HUES6 (cell line): Measurements from ENCODE around the gene CD300LF.

Experiments
- H3K27ac ChIP-seq: 2 replicates; pipeline ENCODE4 v1.7.0; 2013; ENCODE audit warnings: low read depth, mild to moderate bottlenecking, low read length, inconsistent platforms
- H3K27me3 ChIP-seq: 2 replicates; pipeline ENCODE4 v1.6.1; 2013; ENCODE audit warnings: low read length; ENCODE audit not compliant: control insufficient read depth, insufficient read depth
- H3K36me3 ChIP-seq: 2 replicates; pipeline ENCODE4 v1.6.1; 2013; ENCODE audit warnings: low read length; ENCODE audit not compliant: control insufficient read depth, insufficient read depth
- H3K4me1 ChIP-seq: 2 replicates; pipeline ENCODE4 v1.6.1; 2013; ENCODE audit warnings: low read length; ENCODE audit not compliant: control insufficient read depth, insufficient read depth
- H3K4me3 ChIP-seq: 2 replicates; pipeline ENCODE4 v1.5.1; 2013; ENCODE audit warnings: low read depth, low read length
- H3K9ac ChIP-seq: one replicate; pipeline ENCODE4 v1.6.1; 2013; ENCODE audit warnings: mild to moderate bottlenecking, low read length
- H3K9me3 ChIP-seq: 2 replicates; pipeline ENCODE4 v1.6.1; 2013; ENCODE audit warnings: low read depth, low read length; ENCODE audit not compliant: control insufficient read depth, insufficient read depth

The CD300LF gene

GRCh38 chr17:74745548-74746177 lies 32.9 kb upstream of the CD300LF start:
- Histone ChIP-seq H3K27ac (no peak overlapping the region), H3K4me1 (peaks cover 49% of the 10 kb centered on the region), H3K9me3 (no peaks in the 10 kb centered on the region)

DNA sequence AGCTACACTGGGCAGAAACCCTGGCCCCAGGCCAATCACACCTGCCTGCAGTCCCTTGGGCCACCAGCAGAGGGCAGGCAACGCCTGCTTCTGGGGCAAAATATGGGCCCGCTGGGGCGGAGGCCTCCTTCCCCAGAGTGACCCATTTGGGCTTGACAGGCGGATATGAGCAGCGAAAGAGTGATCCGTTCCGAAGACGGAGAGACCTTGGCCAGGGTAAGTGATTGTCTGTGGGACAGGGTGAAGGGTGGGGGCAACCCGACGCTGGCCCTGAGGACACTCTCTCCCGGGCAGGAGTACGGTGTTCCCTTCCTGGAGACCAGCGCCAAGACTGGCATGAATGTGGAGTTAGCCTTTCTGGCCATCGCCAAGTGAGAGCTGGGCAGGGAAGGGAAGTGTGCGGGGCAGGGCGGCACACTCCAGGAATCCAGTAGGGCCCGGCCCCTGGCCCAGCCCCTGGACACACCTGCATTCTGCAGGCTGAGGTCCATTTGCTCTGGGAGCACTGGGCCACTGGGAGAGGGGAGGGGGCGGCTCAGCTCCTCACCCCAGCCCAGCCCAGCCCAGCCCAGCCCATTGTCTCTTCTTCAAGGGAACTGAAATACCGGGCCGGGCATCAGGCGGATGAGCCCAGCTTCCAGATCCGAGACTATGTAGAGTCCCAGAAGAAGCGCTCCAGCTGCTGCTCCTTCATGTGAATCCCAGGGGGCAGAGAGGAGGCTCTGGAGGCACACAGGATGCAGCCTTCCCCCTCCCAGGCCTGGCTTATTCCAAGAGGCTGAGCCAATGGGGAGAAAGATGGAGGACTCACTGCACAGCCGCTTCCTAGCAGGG lies 32.2 kb upstream of the CD300LF start:
- Histone ChIP-seq H3K9ac (no peak overlapping the region), H3K27ac (no peak overlapping the region), H3K9me3 (no peaks in the 10 kb centered on the region), H3K27me3 (no peaks in the 10 kb centered on the region), H3K4me3 (peak overlapping the region; percentile 47), H3K36me3 (no peaks in the 10 kb centered on the region), H3K4me1 (peaks cover 43% of the 10 kb centered on the region)

More at GRCh38 chr17:74745548-74746177, 32.9 kb upstream of the CD300LF start:
- H3K36me3 ChIP-seq = no peaks in the 10 kb centered on the region
- H3K27me3 ChIP-seq = no peaks in the 10 kb centered on the region
- H3K9ac ChIP-seq = no peak overlapping the region
- H3K4me3 ChIP-seq = peak overlapping the region; percentile 47; the same call in 1 of the 2 replicates

- H3K4me3 ChIP-seq = no peak overlapping the region
- H3K9ac ChIP-seq = no peak overlapping the region
- no peak overlapping the region for H3K27ac ChIP-seq
Observed at GRCh38 chr17:74744349-74744713, 31.6 kb upstream of the CD300LF start.

GRCh38 chr17:74743755-74744154 lies 31.0 kb upstream of the CD300LF start:
- no peaks in the 10 kb centered on the region for H3K9me3 ChIP-seq
- H3K4me1 ChIP-seq = peaks cover 44% of the 10 kb centered on the region
- no peaks in the 10 kb centered on the region for H3K36me3 ChIP-seq
- no peak overlapping the region for H3K9ac ChIP-seq
- no peak overlapping the region for H3K27ac ChIP-seq
- H3K4me3 ChIP-seq = no peak overlapping the region
- H3K27me3 ChIP-seq = no peaks in the 10 kb centered on the region; the same call in 1 of the 2 replicates

More at GRCh38 chr17:74744349-74744713, 31.6 kb upstream of the CD300LF start:
- Histone ChIP-seq H3K27me3 (no peaks in the 10 kb centered on the region), H3K36me3 (no peaks in the 10 kb centered on the region), H3K9me3 (no peaks in the 10 kb centered on the region), H3K4me1 (peaks cover 42% of the 10 kb centered on the region)

DNA sequence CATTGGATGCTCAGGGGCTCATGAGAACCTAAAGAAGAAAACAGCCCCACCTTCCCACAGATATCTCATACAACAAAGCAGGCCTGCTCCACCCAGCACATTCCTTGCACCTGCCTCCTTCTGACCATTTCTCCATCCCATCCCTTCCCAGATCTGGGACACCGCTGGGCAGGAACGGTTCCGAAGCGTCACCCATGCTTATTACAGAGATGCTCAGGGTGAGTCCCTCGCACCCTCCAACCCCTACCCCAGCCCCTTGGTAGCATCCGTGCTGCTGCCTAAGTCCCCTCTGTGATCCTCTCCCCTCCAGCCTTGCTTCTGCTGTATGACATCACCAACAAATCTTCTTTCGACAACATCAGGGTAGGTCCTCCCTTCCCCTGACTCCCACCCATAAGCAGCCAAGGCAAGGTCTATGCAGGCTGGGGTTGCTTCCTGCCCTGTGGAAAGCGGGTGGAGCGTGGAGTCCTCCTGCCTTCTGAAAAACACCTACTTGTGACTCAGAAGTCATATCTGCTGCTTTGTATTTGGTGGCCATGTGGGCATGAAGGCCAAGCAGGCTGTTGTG lies 30.3 kb upstream of the CD300LF start:
- Histone ChIP-seq H3K4me3 (no peak overlapping the region), H3K27me3 (peaks cover 3% of the 10 kb centered on the region; the same call in 1 of the 2 replicates), H3K27ac (no peak overlapping the region), H3K4me1 (peaks cover 50% of the 10 kb centered on the region), H3K9me3 (no peaks in the 10 kb centered on the region), H3K9ac (no peak overlapping the region), H3K36me3 (no peaks in the 10 kb centered on the region)

- peaks cover 7% of the 10 kb centered on the region; the same call in 1 of the 2 replicates for H3K27me3 ChIP-seq
- H3K4me3 ChIP-seq = no peak overlapping the region
- no peaks in the 10 kb centered on the region for H3K36me3 ChIP-seq
- peaks cover 44% of the 10 kb centered on the region for H3K4me1 ChIP-seq
- H3K9ac ChIP-seq = no peak overlapping the region
- H3K27ac ChIP-seq = no peak overlapping the region
- no peaks in the 10 kb centered on the region for H3K9me3 ChIP-seq
Observed at GRCh38 chr17:74742153-74742515, 29.4 kb upstream of the CD300LF start.

DNA sequence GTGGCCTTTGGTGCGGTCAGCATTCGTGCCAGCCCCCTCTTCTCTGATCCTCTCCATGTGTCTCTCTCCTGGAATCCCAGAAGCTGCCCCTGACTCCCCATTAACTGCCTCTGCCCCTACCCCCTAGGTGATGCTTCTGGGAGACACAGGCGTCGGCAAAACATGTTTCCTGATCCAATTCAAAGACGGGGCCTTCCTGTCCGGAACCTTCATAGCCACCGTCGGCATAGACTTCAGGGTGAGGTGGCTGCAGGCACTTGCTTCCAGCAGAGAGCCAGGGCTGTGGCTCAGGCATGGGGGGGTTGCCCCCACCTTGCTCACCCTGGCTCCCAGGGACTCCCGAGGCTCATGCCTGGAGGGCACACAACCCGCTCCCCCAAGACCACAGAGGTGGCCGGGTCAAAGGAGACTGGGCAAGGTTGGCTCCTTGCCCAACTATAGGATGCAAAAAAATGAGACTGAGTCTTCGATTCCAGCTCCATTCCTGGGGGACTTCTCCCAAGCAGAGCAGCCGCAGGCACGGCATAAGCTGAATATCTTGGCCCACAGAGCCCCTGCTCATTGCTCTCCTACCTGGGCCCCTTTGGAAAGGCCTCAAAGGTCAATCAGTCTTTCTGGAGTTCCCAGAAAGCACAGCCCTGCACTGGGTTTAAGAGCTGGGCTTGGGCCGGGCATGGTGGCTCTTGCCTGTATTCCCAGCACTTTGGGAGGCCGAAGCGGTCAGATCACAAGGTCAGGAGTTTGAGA lies 28.1 kb upstream of the CD300LF start:
- Histone ChIP-seq H3K4me1 (peaks cover 30% of the 10 kb centered on the region), H3K27me3 (peaks cover 20% of the 10 kb centered on the region), H3K27ac (no peak overlapping the region), H3K9me3 (no peaks in the 10 kb centered on the region), H3K36me3 (no peaks in the 10 kb centered on the region), H3K4me3 (no peak overlapping the region), H3K9ac (no peak overlapping the region)

DNA sequence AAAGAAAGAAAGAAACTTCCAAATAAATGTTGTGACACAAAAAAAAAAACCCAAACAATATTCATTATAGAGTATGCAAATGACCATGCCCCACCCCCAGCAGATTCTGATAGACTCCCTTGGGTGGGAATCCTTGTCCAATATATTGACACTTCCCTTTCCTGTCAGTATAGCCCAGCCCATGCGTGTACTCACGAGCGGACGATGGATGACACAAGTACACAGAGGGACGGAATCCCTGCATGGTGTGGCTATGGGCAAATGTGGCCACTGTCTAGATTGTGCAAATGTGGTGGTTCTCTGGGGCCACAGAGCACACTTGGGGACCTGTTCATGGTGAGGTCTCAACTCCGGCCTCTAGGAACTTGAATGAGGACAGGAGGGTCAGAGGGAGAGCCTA lies 27.4 kb upstream of the CD300LF start:
- H3K27me3 ChIP-seq = peaks cover 26% of the 10 kb centered on the region
- peaks cover 24% of the 10 kb centered on the region for H3K4me1 ChIP-seq
- no peak overlapping the region for H3K9ac ChIP-seq
- H3K4me3 ChIP-seq = no peak overlapping the region
- H3K9me3 ChIP-seq = no peaks in the 10 kb centered on the region
- no peak overlapping the region for H3K27ac ChIP-seq
- H3K36me3 ChIP-seq = no peaks in the 10 kb centered on the region

- Histone ChIP-seq H3K9ac (no peak overlapping the region), H3K27me3 (peaks cover 30% of the 10 kb centered on the region), H3K9me3 (no peaks in the 10 kb centered on the region), H3K27ac (no peak overlapping the region), H3K36me3 (no peaks in the 10 kb centered on the region), H3K4me3 (no peak overlapping the region), H3K4me1 (peaks cover 21% of the 10 kb centered on the region)
Observed at GRCh38 chr17:74739227-74739831, 26.6 kb upstream of the CD300LF start.

- no peak overlapping the region for H3K27ac ChIP-seq
- peaks cover 21% of the 10 kb centered on the region for H3K4me1 ChIP-seq
- no peaks in the 10 kb centered on the region for H3K36me3 ChIP-seq
- H3K9ac ChIP-seq = no peak overlapping the region
- H3K27me3 ChIP-seq = peaks cover 40% of the 10 kb centered on the region
- H3K4me3 ChIP-seq = peak overlapping the region; percentile 77
- no peaks in the 10 kb centered on the region for H3K9me3 ChIP-seq
Observed at GRCh38 chr17:74738051-74738996, 25.6 kb upstream of the CD300LF start.
